D341Med (cell line): ENCODE measurements around the gene UVRAG.
"Not testable (repeated sequence)": the region's sequence is repeated elsewhere in the genome, so short reads cannot be mapped to it uniquely, and the experiment has no call there.

Source experiments
- DNase-seq: peaks from one replicate; pipeline ENCODE4 v3.0.0; 2012; ENCODE audit warnings: low spot score

The UVRAG gene

DNA sequence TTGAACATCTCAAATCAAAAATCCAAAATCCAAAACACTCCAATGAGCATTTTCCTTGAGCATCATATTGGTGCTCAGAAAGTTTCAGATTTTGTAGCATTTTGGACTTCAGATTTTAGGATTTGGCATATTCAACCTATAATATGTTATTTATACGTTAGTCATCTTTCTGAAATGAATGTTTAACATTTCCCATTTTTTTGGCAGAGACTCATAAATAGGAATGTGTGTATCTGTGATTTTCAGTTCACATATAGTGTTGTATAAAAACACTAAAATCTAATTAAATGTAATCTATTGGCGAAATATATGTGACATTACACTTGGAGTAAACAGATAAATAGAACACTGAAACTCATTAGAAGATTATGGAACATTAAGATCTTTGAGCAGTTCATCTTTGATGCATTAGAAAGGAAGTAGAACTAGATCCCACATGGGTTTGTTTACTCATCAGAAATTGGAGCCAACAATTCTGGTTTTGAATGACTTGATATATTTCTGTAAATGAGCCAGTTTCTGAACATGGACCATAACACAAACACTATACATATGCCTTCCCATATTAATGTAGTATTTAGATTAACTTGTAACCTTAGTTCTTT, 153.1 kb downstream of the UVRAG start:
- DNase-seq, result no peak

DNA sequence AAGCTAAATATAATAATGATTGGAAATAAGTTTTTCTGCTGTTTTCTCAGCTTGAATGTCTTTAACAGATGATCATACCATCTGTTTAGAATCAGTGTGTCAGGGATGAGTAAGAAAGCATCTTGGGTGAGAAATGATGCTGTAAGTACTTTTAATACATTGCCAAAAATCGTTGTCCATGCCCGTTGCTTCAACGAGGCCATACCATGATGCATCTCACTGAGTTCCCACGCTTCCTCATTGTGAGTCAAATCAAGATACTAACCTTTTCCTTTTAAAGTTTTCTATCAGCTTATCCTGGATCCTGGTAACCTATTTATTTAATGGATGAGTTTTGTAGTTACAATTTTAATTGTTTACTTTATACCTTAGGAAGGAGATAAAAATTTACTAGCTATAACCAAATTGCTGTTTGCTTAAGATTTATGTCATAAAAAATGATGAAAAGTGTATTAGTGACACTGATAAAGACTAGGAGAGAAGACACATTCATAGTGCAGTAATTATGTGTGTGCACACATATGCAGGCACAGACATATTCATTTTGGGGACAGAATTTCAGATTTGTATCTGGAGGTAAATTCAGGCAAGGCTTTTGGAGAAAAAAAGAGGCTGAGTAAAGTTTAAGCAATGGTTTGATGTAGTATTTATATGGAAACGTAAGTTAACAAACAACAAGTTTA, 154.8 kb downstream of the UVRAG start:
- DNase-seq, result no peak

DNA sequence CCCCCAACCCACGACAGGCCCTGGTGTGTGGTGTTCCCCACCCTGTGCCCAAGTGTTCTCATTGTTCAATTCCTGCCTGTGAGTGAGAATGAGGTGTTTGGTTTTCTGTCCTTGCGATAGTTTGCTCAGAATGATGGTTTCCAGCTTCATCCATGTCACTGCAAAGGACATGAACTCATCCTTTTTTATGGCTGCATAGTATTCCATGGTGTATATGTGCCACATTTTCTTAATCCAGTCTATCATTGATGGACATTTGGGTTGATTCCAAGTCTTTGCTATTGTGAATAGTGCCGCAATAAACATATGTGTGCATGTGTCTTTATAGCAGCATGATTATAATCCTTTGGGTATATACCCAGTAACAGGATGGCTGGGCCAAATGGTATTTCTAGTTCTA, 158.7 kb downstream of the UVRAG start:
- DNase-seq, result not testable (repeated sequence)

DNA sequence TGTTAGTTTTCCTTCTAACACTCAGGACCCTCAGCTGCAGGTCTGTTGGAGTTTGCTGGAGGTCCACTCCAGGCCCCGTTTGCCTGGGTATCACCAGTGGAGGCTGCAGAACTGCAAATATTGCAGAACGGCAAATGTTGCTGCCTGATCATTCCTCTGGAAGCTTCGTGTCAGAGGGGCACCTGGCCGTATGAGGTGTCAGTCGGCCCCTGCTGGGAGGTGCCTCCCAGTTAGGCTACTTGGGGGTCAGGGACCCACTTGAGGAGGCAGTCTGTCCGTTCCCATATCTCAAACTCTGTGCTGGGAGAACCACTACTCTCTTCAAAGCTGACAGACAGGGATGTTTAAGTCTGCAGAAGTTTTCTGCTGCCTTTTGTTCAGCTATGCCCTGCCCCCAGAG, 164.1 kb downstream of the UVRAG start:
- DNase-seq, result not testable (repeated sequence)

DNA sequence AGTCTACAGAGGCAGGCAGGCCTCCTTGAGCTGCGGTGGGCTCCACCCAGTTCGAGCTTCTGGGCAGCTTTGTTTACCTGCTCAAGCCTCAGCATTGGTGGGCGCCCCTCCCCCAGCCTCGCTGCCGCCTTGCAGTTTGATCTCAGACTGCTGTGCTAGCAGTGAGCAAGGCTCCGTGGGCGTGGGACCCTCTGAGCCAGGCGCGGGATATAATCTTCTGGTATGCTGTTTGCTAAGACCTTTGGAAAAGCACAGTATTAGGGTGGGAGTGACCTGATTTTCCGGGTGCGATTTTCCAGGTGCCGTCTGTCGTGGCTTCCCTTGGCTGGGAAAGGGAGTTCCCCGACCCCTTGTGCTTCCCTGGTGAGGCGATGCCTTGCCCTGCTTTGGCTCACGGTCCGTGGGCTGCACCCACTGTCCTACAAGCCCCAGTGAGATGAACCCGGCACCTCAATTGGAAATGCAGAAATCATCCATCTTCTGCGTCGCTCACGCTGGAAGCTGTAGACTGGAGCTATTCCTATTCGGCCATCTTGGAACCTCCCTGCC, 164.5 kb downstream of the UVRAG start:
- DNase-seq, result not testable (repeated sequence)

DNA sequence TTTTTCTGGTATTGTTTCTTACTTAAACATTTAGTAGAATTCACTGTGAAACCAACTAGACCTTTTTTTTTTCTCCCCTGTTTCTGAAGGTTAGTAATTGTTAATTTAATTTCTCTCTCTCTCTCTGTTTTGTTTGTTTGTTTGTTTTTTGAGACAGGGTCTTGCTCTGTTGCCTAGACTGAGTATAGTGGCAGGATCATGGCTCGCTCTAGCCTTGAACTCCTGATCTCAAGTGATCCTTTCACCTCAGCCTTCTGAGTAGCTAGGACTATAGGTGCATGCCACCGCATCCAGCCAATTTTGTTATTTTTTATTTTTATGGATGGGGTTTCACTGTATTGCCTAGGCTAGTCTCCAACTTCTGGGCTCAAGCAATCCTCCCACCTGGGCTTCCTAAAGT, 165.0 kb downstream of the UVRAG start:
- no peak for DNase-seq

DNA sequence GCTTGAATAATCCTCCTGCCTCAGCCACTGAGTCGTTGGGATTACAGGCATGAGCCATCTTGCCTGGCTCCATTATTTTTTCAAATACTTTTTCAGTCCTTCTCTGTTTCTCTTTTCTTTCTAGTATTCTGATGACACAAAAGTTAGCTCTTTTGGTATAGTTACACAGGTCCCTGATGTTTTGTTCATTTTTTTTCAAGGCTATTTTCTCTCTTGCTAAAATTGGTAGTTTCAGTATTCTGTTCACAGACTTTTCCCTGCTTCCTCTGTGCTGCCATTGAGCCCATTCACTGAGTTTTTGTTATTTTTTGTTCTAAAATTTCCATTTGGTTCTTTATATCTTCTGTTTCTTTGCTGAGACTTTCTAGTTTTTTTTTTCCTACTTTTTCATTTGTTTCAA, 166.5 kb downstream of the UVRAG start:
- no peak for DNase-seq

DNA sequence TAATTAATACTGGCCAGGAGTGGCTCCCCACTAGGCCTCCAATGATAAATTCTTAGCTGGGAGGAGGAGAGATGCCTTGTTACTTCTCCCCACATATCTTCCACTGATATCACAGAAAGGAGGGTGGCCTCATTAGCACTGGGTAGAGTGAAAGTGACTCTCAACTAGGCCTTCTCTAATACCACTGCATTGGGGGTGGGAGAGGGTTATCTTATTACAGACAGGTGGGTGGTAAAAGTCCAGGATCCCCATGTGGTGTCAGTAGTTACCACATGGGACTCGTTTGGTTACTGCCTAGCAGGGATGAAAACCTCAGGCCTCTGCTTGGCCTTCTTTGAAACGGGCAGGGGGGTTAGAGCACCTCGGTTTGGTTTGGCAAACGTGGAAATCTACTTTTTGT, 167.3 kb downstream of the UVRAG start:
- DNase-seq, result no peak

DNA sequence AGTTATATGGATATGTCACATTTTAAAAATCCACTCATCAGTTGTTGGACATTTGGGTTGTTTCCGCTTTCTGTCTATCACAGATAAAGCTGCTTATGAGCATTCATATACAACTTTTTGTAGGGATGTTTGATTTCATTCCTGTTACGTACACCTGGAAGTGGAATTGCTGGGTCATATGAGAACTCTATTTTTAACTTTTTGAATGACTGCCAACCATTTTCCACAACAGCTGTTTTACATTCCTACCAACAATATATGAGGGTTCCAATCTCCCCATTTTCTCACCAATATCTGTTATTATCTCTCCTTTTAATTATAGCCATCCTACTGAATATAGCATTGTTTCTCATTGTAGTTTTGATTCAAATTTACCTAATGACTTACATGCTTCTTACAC, 172.0 kb downstream of the UVRAG start:
- no peak for DNase-seq

DNA sequence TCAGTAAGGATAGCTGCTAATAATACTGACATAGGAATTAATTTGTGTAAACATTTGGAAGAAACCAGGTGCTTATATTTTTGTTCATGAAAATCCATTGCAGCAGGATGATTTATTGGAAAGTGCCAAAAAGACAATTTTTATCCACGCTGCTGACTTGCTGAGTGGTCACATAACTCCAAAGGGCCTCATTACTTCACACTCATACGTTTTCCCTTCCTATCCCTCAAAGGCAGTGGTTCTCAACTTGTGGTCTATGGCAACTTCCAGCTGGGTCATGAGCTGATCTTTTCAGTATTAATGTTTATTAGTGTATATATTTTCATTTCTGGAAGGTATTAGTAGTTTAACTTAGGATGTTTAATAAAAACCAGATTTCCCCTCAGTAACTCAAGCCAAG, 178.1 kb downstream of the UVRAG start:
- no peak for DNase-seq

DNA sequence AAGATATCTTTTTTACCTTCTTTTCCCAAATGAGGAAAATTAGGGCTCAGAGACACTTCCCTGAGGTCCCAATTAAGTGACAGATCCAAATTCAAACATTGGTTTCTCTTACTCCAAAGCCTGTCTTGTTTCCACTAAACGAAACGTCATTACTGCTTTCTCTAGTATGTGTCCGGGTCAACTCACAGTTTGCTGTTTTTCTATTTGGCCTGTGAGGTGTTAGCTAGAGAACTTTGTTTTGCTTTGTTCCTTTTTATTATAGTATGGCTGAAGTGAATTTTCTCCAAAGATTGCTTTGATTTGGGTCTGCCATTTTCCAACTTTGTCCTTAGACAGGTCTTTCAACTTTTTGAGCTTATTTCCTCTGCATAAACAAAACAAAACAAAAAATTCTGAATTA, 179.6 kb downstream of the UVRAG start:
- DNase-seq, result no peak

GRCh38 chr11:75996523-75997442, 181.8 kb downstream of the UVRAG start:
- DNase-seq, result no peak

DNA sequence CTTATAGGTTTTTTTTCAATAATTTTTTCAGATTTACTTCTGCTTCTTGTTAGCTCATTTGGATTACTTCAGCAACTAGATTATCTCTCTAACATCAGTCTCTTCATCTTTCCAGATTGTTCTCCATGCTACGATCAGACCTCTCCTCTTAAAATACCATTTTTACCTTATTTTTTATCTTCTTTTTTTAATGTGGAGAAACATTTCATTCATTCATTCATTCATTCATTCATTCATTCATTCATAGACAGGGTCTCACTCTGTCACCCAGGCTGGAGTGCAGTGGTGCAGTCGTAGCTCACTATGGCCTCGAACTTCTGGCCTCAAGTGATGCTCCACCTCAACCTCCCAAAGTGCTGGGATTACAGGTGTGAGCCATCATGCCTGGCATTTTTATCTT, 189.4 kb downstream of the UVRAG start:
- no peak for DNase-seq

DNA sequence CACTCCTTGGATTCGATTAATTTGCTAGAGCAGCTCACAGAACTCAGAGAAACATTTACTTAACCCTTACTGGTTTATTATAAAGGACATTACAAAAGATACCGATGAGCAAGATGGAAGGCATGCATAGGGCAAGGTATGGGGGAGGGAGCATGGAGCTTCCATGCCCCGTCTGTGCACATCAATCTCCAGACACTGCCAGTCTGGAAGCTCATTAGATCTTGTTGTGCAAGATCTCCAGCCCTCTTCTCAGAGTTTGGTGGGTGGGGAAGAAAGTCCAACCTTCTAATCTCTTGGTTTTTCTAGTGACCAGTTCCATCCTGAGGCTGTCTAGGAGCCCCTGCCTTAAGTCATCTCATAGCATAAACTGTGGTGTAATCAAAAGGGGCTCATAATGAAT, 190.7 kb downstream of the UVRAG start:
- no peak for DNase-seq

- DNase-seq, result no peak
These were observed 192.2 kb downstream of the UVRAG start for GRCh38 chr11:76007166-76007565.

GRCh38 chr11:76008474-76008873, 193.5 kb downstream of the UVRAG start:
- no peak for DNase-seq

DNA sequence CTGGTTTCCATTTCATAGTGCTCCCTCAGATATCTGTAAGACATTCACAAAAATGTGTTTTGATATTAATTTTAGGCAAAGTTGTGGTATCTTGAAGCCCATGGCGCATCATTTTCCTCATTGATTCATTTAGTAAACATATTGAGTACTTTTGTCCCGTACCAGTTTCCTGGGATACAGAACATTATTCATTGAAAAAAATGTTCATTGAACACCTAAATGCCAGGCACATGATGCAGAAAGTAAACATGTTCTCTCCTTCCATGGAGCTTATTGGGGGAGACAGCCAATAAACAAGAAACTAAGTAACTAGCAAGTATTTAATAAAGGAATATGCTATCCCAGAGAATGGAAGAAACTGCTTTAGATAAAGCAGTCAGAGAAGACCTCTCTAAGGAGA, 195.0 kb downstream of the UVRAG start:
- DNase-seq, result no peak

GRCh38 chr11:76013526-76013925, 198.5 kb downstream of the UVRAG start:
- DNase-seq, result no peak

DNA sequence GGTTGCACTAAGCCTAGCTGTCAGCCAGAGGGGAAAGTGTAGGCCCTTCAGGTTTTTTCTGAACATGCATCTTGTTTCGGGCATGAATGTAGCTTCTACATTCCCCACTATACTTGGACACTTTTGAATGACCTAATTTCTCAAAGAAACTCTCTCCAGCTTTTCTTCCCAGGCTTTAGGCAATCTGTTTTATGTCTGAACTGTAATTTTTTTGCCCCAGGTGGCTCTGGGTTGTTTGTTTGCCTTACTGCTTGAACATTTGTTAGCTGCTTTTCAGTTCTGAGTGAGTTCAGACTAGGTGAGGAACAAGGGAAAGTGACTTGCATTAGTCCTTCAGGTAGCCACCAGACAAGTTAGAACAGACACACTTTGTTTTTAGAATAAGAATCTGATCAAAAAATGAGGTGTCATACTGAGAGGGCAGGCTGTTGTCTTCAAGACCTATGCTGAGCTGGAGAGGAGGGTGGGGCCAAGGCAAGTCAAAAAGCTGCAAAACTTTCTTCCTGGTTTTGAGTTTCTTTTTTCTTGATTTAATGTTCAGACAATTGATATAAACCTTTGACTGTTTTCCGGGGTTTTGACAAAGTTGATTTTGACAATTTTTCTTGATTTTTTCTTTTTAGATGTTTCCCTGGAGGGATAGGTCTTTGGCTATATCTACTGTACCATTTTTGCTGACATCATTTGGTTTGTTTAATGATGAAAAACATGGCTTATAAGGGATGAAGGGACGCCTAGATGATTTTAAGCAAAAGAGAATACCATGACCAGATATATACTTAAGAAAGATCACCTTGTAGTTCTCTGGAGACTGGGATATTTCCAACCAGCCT, 208.4 kb downstream of the UVRAG start:
- DNase-seq, result no peak

DNA sequence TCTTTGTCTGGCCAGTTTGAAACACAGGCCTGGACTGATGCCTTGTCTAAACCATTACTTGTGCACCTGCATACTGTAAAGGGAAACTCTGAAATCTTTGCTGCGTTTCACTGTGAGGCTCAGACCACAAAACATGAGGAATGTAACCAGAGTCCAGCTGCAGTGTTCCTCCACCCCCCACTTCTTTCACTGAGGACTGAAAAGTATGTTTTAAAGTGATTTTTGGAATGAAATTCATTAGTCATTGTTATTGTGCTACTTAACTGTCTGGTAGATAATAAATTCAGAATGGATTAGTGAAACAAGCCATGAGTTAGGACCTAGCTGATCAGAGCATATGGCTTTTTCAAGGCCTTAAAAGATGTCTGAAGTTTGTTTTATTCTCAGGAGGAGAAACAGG, 210.1 kb downstream of the UVRAG start:
- no peak for DNase-seq

DNA sequence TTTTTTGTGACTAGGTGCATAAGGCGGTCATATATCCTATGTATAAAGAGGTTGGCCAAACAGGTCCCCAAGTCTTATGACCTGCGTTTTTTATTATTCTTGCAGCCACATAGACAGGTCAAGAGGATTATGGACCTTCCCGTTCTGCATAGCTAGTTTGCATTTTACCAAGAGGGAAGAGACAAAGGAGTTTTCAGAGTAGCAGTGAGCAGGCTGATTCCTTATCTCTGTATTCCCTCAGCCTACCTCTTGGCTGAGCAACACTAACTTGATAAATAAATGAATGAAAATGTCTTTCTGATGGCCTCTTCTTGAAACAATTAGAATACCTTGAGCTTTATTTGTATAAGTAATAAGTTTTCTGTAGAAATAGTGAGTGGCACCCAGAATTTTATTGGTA, 210.8 kb downstream of the UVRAG start:
- DNase-seq, result no peak

DNA sequence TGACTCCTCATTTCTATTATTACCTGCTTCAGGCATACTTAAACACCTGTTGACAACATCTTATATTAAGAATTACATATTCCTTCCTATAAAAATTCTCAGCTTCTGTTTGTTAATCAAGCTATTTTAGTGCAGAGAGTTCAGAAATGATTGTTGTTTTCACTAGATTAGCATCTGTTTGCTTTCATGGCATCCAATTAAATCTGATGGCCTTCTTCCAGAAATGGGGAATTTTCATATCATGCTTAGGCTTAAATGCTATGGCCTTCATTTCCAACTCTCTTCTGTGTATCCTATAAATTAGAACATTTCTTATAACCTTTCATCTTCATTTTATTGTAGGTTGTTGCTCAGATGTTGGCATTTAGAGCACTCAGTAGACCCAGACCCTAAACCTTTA, 211.3 kb downstream of the UVRAG start:
- no peak for DNase-seq
